Breast epithelium (tissue), 4 donors: Measurements from ENCODE around the gene PSMA8. TPM values are rescaled to one million over a fixed set of nuclear protein-coding genes. Genes with fewer than 3 reads are reported as not detected.

Experiments used
- DNase-seq, 2 donors: peaks; one replicate each; pipeline ENCODE4 v3.0.0-alpha.2; 2019; ENCODE audit warnings: low spot score in 2 of 2
- H3K27ac ChIP-seq, 2 donors: fragments of 200-600 bp; sonication (generic) in 1 of 2; one replicate each; pipeline ENCODE4 v1.5.1; 2016 to 2019; ENCODE audit warnings: mild to moderate bottlenecking in 1 of 2
- H3K27me3 ChIP-seq, 2 donors: fragments of 200-600 bp; sonication (generic) in 1 of 2; one replicate each; pipeline versions ENCODE4 v1.5.1 to v1.6.0; 2017 to 2019; ENCODE audit warnings: control low read depth in 1 of 2, mild to moderate bottlenecking in 1 of 2
- H3K36me3 ChIP-seq: fragments of 200-600 bp; one replicate; pipeline ENCODE4 v1.5.1; 2019
- H3K4me1 ChIP-seq, 2 donors: fragments of 200-600 bp; sonication (generic); one replicate each; pipeline ENCODE4 v1.5.1; 2016 to 2019; ENCODE audit warnings: control low read depth in 1 of 2
- H3K4me3 ChIP-seq, 3 donors: fragments of 200-600 bp; sonication (generic); 1 replicate in 2 of 3; 2 replicates in 1 of 3; pipeline ENCODE4 v1.5.1; 2016 to 2019; ENCODE audit warnings: mild to moderate bottlenecking in 3 of 3, moderate library complexity in 2 of 3
- H3K9me3 ChIP-seq, 2 donors: fragments of 200-600 bp; sonication (generic) in 1 of 2; one replicate each; pipeline ENCODE4 v1.5.1; 2016 to 2019; ENCODE audit warnings: control low read depth in 1 of 2
- POLR2A ChIP-seq: fragments of 450-650 bp; IDR thresholded peaks from one replicate; pipeline ENCODE4 v1.6.1; 2016; ENCODE audit warnings: antibody characterized with exemption, mild to moderate bottlenecking, moderate library complexity
- POLR2AphosphoS5 ChIP-seq, 3 donors: sonication (generic); formaldehyde crosslinking; IDR thresholded peaks; one replicate each; pipeline ENCODE4 v1.6.1; 2017; ENCODE audit warnings: antibody characterized with exemption in 3 of 3
- intact Hi-C: fragments of 100-400 bp; cut with DNase I; formaldehyde crosslinking; loops from one replicate; pipeline ENCODE4 v1.15.1; 2023; ENCODE audit warnings: low total_unique reads
- total RNA-seq, 3 donors: library from RNA; depleted of rRNA; stranded (reverse); fragments of >200 nt; gene quantifications; one replicate each; pipeline ENCODE4 v1.1.0, GENCODE V29; 2016
- TF ChIP-seq, protein P1 (sequence below), 3 donors: fragments of 450-650 bp; IDR thresholded peaks; one replicate each; pipeline ENCODE4 v1.5.1; 2016 to 2017; ENCODE audit warnings: antibody characterized with exemption in 3 of 3, mild to moderate bottlenecking in 3 of 3, moderate library complexity in 3 of 3

The PSMA8 gene
- not detected for total RNA-seq

DNA sequence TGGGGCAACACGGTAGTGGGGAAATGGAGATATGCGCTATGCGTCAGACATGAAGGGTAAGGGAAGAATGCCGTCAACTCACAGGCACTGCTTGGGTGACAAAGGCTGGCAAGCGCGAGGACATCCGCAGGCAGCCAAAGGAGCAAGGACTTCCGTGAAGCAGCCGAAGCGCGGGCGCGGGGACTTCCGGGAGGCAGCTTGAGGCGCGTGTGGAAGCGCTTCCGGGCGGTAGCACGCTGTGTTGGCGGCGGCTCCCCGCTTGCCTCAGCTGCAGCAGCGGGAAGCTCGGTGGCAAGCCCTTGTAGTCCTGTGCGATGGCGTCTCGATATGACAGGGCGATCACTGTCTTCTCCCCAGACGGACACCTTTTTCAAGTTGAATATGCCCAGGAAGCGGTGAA, at the start of gene PSMA8:
Gene PSMA8 (plus strand): TSS at position 218 of the 400 bp plus-strand sequence. CDS start 97 bp downstream, at position 315.
- H3K4me3 ChIP-seq, result peak within 1 kb of the TSS in 2 of 3 donors; percentile 7 to 10
- TF ChIP-seq POLR2A (no peak), POLR2AphosphoS5 (IDR thresholded peaks at IDR 0.05) (no peak)
- TF ChIP-seq, protein P1, sequence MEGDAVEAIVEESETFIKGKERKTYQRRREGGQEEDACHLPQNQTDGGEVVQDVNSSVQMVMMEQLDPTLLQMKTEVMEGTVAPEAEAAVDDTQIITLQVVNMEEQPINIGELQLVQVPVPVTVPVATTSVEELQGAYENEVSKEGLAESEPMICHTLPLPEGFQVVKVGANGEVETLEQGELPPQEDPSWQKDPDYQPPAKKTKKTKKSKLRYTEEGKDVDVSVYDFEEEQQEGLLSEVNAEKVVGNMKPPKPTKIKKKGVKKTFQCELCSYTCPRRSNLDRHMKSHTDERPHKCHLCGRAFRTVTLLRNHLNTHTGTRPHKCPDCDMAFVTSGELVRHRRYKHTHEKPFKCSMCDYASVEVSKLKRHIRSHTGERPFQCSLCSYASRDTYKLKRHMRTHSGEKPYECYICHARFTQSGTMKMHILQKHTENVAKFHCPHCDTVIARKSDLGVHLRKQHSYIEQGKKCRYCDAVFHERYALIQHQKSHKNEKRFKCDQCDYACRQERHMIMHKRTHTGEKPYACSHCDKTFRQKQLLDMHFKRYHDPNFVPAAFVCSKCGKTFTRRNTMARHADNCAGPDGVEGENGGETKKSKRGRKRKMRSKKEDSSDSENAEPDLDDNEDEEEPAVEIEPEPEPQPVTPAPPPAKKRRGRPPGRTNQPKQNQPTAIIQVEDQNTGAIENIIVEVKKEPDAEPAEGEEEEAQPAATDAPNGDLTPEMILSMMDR (IDR thresholded peaks at IDR 0.05), result no peak
- H3K27me3 ChIP-seq, result no peaks in the 10 kb centered on the region
- no peak within 1 kb of the TSS for H3K27ac ChIP-seq
- DNase-seq, result no peak
- intact Hi-C loops, result no loop called here
- no peaks in the 10 kb centered on the region for H3K9me3 ChIP-seq
- H3K36me3 ChIP-seq, result no peaks in the 10 kb centered on the region
- H3K4me1 ChIP-seq, result no peaks in the 10 kb centered on the region

DNA sequence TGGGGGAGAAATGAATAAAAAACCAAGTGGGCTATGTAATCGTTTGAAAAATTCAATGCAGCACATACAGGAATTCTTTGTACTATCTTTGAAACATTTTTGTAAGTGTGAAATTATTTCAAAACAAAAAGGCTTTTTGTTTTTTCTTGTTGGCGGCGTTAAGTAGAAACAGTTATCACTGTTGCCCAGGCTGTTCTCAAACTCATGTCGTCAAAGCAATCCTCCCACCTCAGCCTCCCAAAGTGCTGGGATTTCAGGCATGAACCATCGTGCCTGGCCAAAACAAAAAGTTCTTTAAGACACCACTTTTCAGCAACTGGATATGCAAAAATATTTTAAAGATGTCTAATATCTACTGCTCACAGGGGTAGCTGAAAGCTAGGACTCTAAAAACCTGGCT, 48.6 kb upstream of the PSMA8 start:
- TF ChIP-seq, protein P1 (IDR thresholded peaks at IDR 0.05), result no peak
- TF ChIP-seq POLR2AphosphoS5 (IDR thresholded peaks at IDR 0.05) (no peak), POLR2A (no peak)
- intact Hi-C loops, result no loop called here
- H3K27me3 ChIP-seq, result no peaks in the 10 kb centered on the region
- H3K4me1 ChIP-seq, result no peaks in the 10 kb centered on the region
- H3K27ac ChIP-seq, result no peak overlapping the region
- no peaks in the 10 kb centered on the region for H3K36me3 ChIP-seq
- no peak overlapping the region for H3K4me3 ChIP-seq
- no peaks in the 10 kb centered on the region for H3K9me3 ChIP-seq
- DNase-seq, result no peak

DNA sequence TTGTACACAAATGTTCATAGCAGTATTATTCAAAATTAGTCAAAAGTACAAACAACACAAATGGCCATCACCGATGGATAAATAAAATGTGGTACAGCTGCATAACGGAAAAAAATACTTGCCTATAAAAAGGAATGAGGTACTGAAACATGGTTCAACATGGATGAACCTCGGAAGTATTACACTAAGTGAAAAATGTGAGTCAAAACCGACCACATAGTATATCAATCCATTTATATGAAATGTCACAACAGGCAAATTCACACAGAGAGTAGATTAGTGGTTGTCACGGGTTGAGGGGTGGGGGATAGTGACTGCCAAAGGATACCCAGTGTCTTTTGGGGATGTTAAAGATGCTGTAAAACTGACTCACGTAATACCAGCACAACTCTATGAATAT, 46.7 kb upstream of the PSMA8 start:
- intact Hi-C loops, result no loop called here
- Histone ChIP-seq H3K27ac (no peak overlapping the region), H3K4me3 (no peak overlapping the region), H3K27me3 (no peaks in the 10 kb centered on the region), H3K9me3 (no peaks in the 10 kb centered on the region), H3K36me3 (no peaks in the 10 kb centered on the region), H3K4me1 (no peaks in the 10 kb centered on the region)
- no peak for TF ChIP-seq POLR2A
- TF ChIP-seq, protein P1 (IDR thresholded peaks at IDR 0.05), result no peak
- TF ChIP-seq POLR2AphosphoS5 (IDR thresholded peaks at IDR 0.05), result no peak
- DNase-seq, result no peak

DNA sequence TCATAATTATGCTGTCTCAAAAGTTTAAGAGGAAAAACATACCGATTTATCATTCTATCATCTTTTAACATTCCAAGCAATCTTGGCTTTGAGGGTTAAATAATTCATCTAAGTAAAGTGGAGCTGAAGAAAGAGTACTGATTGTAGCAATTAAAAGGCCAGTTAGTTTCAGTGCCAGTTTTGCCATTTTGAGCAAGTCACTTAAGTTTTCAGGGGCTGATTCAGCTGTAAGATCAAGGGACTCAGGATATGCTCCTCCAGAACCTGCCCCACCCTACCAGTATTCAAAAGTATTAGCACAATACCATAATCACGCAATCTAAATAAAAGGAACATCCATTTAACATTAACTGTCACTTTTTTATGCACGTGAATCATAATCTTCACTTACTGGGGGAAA, 45.2 kb upstream of the PSMA8 start:
- DNase-seq, result no peak
- H3K9me3 ChIP-seq, result no peaks in the 10 kb centered on the region
- no peaks in the 10 kb centered on the region for H3K27me3 ChIP-seq
- peak overlapping the region in 2 of 3 donors; percentile 88 to 96 for H3K4me3 ChIP-seq
- H3K36me3 ChIP-seq, result no peaks in the 10 kb centered on the region
- H3K4me1 ChIP-seq, result no peaks in the 10 kb centered on the region
- TF ChIP-seq, protein P1 (IDR thresholded peaks at IDR 0.05), result no peak
- no peak for TF ChIP-seq POLR2AphosphoS5 (IDR thresholded peaks at IDR 0.05)
- no peak for TF ChIP-seq POLR2A
- H3K27ac ChIP-seq, result no peak overlapping the region
- intact Hi-C loops, result no loop called here

DNA sequence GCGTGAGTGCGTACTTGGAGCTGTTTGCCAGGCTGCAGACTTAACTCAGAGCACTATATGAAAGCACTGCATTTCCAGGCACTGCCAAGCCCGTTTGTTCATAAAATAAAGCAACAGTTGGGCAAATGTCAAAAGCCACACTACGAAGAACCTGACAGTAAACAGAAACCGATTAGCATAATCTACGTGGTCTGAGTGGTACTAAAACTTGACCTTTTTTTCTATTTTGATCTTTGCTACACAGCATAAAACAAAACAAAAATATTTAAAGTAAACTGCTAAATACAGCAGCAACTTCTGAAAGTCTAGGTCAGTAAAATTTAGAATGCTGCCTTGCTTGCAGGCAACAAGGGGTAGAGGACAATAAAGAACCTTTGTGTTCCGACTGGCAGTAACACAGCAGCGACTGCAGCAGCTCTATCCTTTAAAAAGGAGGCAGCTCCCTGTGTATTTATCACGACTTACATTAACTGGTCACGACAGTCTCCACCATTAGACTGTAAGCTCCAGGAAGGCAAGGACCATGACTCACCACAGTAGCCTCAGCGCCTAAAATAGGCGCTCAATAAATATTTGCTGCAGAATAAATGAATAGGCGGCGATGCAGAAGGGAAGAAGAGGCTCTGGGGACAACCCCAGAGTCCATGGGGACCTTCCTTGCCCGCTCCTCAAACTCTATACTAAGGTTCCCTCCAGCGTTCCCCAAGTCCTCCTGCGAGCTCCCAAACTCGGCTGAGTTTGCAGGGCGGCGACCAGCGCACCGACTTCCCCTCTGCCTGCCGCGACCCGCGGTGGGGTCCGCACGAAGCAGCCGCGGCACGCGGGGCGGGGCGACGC, 44.2 kb upstream of the PSMA8 start:
- Histone ChIP-seq H3K4me1 (no peaks in the 10 kb centered on the region), H3K36me3 (no peaks in the 10 kb centered on the region), H3K27me3 (no peaks in the 10 kb centered on the region), H3K4me3 (peak overlapping the region; percentile 80 to 96 (median 88)), H3K9me3 (no peaks in the 10 kb centered on the region), H3K27ac (peak overlapping the region; percentile 96 to 99)
- DNase-seq, result no peak
- no peak for TF ChIP-seq POLR2AphosphoS5 (IDR thresholded peaks at IDR 0.05)
- TF ChIP-seq POLR2A, result no peak
- intact Hi-C loops, result no loop called here
